NOMO-1 treated with dmso at 0.1 percent for 144 hours (cell line): ENCODE data around the gene RNF212.
"Not testable (repeated sequence)": the region's sequence is repeated elsewhere in the genome, so short reads cannot be mapped to it uniquely, and the experiment has no call there.

Source experiments
- DNase-seq: peaks from one replicate; lab custom pipeline; 2025; ENCODE audit not compliant: unreplicated experiment; lab: John Stamatoyannopoulos, UW

The RNF212 gene

DNA sequence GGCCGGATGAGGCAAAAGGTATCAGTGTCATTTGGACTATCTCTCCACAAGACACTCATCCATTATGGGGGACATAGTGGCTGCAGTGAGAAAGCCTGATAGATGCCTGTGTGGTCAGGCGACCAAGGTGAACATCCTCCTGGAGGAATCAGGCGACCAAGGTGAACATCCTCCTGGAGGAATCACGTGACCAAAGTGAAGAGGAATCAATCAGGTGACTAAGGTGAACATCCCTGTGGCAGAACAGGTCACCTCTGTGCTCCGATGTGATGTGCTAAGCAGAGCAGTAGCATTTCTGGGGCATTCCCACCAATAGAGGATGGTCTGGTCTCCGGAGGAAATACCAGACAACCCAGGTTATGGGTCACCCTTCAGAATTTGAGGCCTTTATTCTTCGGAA lies 44.0 kb downstream of the RNF212 start:
- no peak for DNase-seq

DNA sequence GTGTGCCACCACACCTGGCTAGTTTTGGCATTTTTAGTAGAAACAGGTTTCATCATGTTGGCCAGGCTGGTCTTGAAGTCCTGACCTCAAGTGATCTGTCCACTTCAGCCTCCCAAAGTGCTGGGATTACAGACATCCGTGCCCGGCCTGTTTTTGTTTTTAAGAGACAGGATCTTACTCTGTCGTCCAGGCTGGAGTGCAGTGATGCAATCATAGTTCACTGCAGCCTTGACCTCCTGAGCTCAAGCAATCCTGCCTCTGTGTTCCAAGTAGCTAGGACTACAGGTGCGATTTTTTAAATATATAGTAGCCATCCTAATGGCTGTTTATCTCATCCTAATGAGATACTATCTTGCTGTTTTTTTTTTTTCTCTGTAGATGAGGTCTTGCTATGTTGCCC lies 47.6 kb downstream of the RNF212 start:
- DNase-seq = no peak

DNA sequence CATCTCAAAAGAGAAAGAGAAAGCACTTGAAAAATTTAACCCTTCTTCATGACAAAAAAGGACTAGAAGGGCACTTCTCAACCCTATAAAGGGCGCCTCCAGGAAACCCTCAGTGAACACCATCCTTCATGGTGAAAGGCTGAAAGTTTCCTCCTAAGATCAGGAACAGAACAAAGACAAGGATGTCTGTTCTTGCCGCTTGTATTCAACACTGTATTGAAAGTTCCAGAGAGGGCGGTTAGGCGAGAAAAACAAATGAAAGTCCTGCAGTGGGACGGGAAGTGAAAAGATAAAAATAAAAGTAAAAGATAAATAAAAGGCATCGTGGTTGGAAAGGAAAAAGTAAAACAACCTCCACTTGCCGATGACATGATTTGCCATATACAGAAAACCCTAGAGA lies 50.9 kb downstream of the RNF212 start:
- DNase-seq = no peak

DNA sequence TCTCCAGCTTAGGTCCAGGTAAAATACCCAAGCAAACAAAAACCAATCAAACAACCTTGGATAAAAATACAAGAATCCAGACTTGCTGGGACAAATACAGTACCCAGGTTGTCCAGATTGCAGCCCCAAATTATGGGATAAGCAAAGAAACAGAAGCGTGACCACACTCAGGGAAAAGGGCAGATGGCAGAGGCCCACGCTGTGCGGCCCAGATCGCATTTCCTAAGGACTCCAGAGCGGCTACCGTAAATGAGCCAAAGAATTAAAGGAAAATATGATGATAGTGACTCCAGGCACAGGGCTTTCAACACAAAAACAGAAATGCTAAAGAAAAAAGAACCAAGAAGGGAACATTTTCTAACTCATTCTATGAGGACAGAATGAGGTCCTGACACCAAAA lies 51.6 kb downstream of the RNF212 start:
- no peak for DNase-seq

DNA sequence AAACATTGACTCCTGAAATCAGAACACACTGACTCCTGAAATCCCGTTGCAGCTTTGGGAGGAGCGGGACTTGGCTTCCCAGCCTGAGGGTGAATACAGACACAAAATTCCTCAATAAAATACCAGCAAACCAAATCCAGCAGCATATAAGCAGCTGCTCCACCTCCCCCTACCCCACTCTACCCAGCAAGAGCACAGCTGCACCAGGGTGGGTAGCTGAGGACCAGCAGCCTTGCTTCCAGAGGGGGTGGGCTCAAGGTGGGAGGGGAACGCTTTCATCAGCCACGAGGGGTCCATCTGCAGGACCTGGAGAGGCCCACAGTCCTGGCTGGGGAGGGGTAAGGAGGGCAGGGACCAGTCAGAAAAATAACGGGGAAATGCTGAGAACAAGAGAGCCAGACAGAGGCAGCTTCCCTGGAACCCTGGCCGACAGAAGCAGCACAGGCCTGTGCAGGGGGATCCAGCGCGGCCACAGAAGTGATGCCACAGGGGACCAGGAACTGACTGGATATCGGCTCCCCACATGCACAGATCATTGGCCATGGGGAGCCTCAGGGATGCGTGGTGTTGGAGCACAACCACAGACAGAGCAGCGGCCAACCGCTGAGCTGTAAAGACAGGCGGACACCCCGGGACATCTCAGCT lies 52.2 kb downstream of the RNF212 start:
- DNase-seq = no peak

DNA sequence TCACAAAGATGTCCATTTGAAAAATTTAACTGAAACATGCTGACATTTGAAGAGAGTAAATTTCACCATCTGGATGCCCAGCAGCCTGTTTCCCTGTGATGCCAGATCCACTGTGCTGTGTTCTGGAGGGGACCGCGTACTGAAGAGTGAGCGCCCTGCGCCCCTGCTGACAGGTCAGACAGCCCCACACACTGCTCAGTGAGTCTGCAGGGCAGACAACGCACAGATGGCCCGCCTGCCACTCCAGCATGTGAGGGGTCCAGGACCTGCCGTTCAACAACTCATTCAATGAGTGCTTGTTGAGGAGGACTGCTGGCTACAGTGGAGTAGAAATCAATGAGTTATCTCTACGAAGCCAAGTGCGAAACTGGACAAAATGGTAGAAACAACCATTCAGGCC lies 52.7 kb downstream of the RNF212 start:
- DNase-seq = no peak

DNA sequence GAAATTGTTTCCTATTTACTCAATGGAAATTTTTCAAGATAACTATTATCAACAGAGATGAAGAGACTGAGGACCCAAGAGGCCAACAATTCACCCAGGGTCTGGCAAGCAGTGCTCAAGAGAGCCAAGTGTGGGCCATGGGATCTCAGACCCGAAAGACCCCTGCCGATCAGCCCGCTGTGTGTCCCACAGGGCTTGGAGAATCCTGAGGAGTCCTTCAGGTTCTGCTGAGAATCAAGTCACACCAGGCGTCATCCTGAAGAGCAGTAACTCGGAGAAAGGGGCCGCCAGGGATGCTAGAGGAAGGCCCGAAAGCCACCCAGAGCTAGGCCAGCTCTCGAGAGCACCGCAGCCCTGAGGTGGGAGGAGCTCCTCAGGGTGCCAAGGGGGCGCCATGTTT lies 53.2 kb downstream of the RNF212 start:
- no peak for DNase-seq

DNA sequence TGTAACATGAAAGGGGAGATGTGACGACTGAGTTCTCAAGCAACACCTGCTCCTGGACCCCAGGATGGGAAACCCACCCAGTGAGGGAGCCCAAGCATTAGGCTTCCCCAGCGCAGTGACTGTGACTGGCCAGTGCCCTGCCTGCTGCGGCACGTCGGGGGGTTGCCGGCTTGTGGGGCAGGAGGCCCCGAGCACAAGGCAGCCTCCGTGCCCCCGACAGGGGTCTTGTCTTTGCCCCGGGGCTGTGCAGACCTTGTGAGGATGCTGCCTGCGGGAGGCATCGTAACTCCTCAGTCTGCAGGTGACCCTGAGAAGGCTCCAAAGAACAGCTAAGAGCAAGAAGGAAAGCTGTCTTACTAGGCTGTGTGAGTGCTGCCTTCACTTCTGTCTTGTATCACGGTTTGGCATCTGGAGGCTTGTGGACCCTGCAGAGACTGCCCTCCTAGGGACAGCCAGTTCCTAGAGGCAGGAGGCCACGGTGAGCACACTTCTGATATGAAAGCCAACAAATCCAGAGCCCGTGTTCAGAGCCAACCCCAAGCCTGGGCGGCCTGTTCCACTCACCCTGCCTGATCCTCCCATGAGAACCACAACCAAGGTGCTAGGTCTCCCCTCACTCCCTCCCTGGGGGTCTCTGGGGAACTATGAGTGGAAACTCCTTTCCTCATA lies 54.2 kb downstream of the RNF212 start:
- no peak for DNase-seq

DNA sequence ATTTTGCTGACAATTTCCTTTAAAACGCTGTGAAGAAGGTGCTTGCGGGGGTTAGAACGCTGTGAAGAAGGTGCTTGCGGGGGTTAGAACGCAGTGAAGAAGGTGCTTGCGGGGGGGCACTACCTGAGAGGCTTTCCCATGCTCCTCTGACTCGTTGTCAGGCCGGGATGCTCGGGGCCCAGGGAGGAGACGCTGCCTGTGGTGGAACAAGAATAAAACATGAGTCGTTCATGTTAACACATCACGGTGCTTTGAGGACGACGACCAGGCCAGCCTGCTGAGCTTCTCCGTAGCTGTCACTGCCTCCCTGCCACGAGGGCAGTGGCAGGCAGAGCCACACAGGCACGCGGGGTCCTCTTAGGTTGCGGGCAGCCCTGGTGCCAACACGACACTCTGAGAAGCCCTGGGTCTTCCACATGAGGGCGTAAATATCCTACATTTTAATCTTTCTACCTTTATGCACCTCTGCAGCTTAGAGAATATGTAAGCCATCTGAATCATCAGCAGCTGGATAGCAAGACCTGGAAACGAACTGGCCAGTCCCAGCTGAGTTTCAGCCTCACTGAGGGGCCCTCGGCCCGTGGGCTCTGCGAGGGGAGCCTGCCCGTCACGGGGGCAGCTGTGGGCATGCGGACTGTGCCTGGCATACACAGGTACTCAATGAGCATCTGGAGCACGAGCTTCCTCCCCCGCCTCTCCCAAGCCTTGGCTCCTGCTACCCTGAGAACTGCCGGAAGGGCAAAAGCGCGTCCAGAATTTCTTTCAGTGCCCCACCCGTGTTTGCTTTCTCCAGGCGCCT lies 55.0 kb downstream of the RNF212 start:
- no peak for DNase-seq

DNA sequence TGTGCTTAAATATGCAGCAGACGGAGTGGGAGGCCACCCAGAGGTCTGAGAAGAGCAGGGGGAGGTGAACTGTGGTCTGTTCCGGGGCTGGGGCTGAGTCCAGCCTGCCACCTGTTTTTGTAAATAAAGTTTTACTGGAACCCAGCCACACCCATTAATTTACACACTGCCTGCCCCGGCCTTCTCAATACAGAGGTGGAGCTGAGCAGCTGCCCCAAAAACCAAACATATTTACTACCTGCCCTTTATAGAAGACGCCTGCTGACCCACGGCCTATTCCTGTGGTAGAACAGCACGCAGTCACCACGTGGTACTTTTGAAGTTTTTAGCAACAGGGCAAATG lies 56.0 kb downstream of the RNF212 start:
- no peak for DNase-seq

DNA sequence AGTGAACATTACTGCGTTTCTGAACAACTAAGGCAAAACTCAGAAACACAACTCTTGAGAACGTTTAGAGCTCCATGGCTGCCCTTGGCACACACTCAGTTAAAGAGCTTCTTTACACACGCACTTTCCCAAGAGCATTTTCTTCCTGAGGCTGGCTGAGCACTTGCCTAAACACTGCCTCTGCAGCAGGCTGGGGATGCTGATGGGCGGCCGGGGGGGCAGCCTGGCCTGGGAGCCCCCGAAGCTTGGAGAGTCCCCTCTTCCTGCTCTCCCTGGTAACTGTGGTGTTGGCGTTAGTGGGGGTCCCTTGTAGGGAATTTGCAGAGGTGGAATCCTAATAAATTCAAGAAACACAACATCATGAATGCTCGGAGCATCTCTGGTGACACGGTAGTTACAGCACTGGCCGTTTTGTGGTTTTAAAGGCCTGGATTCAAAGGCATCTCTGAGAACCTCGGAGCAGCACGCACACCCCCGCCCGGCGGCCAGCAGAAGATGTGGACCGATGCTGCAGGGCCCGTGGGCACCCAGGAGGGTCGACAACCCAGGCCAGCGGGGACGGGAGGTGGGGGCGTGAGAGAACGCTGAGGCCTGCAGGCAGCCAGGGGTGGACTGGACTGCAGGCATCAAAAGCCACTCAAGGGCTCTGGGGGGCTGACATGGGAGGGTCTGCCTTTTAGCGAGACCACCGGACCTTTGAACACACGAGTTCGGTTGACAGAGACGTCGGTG lies 56.5 kb downstream of the RNF212 start:
- no peak for DNase-seq

DNA sequence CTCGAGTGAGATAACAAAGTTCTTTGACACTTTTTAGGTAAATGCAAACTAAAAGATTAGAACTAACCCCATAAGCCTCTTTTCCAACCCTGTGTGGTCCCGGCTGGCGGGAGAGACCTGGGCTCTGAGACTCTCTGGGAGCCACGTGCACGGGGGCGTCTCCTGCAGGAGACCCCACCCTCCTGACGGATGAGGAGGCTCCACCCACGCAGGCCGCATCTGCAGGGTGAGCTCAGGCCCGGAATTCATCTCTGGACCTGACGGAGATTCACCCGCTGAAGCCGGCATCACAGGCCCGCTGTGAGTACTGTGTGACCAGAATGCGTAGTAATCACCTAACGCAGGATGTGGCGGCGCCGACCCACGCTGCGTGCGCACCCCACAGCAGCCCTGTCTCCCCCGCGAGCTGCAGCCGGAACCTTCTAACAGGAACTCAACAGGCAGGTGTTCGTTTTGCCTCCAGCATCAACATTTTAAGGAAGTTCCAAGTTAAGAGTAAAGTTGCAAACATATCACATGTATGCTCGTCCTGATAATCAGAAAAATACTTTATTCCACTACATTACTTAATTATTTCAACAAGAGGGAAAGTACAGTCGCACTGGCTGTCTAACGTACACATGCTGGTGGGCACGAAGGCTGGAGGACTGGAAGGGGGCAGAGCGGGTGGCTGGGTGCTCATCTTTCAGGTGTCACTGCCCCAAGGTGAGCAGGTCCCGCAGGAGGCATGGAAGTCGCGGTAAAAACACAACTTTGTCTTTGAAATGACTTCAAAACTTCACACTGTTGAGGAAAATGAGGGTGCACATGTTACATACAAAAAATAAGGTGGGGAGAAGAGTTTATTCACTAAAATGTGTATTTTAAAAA lies 57.4 kb downstream of the RNF212 start:
- DNase-seq = peak; percentile 47

DNA sequence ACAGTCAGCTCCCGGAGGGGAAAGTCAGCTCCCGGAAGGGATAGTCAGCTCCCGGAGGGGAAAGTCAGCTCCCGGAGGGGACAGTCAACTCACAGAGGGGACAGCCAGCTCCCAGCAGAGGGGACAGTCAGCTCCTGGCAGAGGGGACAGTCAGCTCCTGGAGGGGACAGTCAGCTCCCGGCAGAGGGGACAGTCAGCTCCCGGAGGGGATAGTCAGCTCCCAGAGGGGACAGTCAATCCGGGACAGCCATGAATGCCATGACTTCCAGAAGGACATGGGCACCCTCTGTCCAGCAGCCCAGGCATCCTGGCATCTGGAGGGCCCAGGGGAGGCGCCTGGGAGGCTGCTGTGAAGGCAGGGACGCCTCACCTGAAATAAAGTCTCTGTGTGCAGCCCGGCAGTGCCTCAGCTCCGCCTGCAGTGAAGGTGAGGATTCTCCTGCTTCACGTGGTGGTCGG lies 58.1 kb downstream of the RNF212 start:
- DNase-seq = not testable (repeated sequence)

DNA sequence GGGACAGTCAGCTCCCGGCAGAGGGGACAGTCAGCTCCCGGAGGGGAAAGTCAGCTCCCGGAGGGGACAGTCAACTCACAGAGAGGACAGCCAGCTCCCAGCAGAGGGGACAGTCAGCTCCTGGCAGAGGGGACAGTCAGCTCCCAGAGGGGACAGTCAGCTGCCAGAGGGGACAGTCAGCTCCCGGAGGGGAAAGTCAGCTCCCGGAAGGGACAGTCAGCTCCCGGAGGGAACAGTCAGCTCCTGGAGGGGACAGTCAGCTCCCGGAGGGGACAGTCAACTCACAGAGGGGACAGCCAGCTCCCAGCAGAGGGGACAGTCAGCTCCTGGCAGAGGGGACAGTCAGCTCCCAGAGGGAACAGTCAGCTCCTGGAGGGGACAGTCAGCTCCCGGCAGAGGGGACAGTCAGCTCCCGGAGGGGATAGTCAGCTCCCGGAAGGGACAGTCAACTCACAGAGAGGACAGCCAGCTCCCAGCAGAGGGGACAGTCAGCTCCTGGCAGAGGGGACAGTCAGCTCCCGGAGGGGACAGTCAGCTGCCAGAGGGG lies 58.6 kb downstream of the RNF212 start:
- not testable (repeated sequence) for DNase-seq

DNA sequence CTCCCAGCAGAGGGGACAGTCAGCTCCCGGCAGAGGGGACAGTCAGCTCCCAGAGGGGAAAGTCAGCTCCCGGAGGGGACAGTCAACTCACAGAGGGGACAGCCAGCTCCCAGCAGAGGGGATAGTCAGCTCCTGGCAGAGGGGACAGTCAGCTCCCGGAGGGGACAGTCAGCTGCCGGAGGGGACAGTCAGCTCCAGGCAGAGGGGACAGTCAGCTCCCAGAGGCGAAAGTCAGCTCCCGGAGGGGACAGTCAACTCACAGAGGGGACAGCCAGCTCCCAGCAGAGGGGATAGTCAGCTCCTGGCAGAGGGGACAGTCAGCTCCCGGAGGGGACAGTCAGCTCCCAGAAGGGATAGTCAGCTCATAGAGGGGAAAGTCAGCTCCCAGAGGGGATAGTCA lies 59.5 kb downstream of the RNF212 start:
- not testable (repeated sequence) for DNase-seq

DNA sequence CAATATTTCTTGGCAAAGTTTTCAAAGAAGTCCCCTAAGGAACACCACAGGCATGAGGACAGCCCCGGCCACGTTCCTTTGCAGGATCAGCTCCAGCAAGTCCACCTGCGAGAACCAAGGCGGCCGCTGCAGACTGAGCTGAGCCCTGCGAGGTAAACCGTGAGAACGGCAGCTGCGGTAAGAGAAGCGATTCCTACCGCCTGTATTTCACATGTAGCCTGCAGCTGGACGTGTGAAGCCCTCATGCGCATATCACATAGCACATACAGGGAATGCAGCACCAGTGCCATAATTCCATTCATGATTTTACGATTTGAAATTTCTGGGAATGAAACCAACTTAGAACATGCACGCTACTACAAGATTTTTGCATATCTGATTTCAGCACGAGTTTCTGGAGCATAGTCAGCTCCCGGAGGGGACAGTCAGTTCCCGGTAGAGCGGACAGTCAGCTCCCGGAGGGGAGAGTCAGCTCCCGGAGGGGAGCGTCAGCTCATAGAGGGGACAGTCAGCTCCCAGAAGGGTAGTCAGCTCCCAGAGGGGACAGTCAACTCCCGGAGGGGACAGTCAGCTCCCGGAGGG lies 60.2 kb downstream of the RNF212 start:
- DNase-seq = no peak

DNA sequence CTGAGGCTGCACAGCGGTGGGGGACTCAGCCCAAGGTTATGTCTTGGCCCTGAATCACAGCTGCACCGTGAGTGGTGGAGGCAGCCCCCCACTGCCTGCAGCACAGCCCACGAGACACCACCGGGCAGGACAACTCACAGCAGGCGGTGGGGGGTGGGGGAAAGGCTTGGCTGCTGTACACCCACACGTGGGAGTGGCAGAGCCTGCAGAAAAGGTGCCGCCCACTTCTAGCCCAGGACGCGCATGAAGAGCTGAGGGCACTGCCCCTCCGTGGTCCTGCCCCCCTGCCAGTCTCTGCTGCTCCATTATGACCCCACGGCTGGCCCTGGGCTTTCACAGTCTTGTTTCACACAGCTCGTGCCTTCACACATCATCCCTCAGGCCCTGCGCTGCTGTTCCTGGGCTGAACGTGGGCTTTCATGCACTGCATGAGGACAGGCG lies 61.1 kb downstream of the RNF212 start:
- DNase-seq = no peak

DNA sequence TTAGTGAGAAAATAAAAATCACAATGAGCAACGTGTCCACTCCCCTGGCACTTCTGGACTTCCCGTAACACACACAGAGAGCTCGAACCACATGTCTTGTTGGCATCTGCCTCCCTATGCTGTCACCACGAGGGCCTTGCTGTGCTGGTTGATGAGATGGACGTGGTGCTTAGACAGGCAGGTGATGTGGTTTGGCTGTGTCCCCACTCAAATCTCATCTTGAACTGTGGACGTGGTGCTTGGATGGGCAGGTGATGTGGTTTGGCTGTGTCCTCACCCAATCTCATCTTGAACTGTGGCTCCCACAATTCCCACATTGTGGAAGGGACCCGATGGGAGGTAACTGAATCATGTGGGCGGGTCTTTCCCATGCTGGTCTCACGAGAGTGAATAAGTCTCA lies 61.9 kb downstream of the RNF212 start:
- DNase-seq = no peak

DNA sequence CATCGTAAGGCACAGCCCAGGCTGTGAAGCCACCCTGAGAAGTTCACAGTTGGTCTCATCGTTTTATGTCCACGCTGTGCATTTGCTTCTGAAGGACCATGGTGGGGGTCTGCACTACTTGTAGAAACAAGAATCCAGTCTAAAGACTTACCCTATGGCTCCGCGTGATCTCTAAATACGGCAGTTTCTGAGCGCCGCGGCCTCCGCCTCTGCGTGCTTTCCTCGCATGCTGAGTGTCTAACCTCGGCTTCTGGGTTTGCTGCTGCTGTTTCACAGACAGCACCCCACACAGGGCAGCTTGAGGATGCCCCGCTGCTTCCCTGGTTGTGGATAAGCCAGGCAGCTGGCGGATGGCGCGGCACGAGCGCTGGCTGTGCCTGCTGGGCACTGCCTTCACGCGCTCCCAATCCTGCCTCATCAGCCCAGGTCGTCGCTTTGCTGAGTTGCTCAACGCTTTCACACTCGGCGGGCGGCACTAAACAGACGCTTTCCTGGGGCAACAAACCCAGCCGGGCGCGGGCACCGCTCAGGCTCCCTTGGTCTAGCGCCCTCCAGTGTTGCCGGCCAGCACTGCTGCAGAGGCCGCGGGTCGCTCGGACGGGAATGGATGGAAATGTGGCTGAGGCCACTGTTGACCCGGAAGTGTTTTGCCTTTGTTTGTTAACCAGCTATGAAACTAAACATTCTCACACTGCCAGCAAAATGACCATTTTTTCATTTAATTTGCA lies 62.7 kb downstream of the RNF212 start:
- DNase-seq = no peak
